ENCODE measurements around the gene TMEM171. TPM values are rescaled to one million over a fixed set of nuclear protein-coding genes. Genes with fewer than 3 reads are reported as not detected.

TMEM171 gene
- total RNA-seq, 1 experiment from 2014 or later, result 5.4 TPM

DNA sequence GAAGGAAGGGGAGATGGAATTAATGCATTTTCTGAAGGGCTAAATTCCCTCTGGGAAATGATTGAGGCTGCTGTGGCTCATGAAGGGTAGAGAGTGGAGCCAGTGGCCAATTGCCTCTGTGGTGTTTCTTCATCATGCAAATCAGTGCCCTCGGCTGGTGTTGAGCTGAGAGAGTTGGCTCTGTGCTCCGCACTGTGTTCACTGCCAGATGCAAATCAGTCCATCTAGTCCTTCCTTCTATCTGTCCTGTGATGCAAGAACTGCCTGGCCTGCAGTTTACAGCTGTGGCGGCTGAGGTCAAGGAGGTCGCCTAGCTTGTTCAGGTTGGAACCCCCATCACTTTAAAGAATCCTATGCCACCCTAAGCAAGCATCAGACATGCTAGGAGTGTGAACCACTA lies 6.0 kb downstream of the TMEM171 start:
- Histone ChIP-seq H3K27me3 (ENCODE audit: insufficient read depth, low read length) (no peaks in the 10 kb centered on the region), H3K9ac (ENCODE audit: low read length) (no peak overlapping the region), H3K4me3 (replicated peaks in 1 of 2; ENCODE audit: low read depth in 1 of 2, low read length in 2 of 2) (no peak overlapping the region), H3K27ac (ENCODE audit: low read depth, low read length) (no peak overlapping the region), H3K9me2 (ENCODE audit: insufficient read depth) (no peaks in the 10 kb centered on the region), H3K4me1 (ENCODE audit: control insufficient read depth in 1 of 2, insufficient read depth in 2 of 2, low read length in 2 of 2) (peaks cover 0 to 3% of the 10 kb centered on the region in 2 experiments; a peak in 1 of 4 replicates), H3K79me2 (ENCODE audit: insufficient read depth, low read length) (no peaks in the 10 kb centered on the region), H3K9me3 (ENCODE audit: control insufficient read depth in 1 of 2, insufficient read depth in 1 of 2, low read depth in 1 of 2, low read length in 2 of 2) (no peaks in the 10 kb centered on the region), H2AFZ (ENCODE audit: low read depth, low read length, poor library complexity, severe bottlenecking) (no peak overlapping the region), H3K4me2 (ENCODE audit: low read length) (no peak overlapping the region), H3K36me3 (ENCODE audit: control insufficient read depth in 1 of 2, insufficient read depth in 2 of 2, low read length in 2 of 2) (0 out of 4 replicates have a peak, but pooled peaks cover 0 to 4% of the 10 kb centered on the region in 2 experiments), H4K20me1 (ENCODE audit: insufficient read depth) (no peaks in the 10 kb centered on the region)
- ATAC-seq (no peak), DNase-seq (ENCODE audit: low read depth, low spot score) (no peak)
- intact Hi-C loops (cut with micrococcal nuclease), result no loop called here
- CTCF ChIA-PET, result no interaction called here
- POLR2A ChIA-PET, result no interaction called here
- no TSS peak for BruUV-seq (replicated peaks)
- TF ChIP-seq, protein P1, sequence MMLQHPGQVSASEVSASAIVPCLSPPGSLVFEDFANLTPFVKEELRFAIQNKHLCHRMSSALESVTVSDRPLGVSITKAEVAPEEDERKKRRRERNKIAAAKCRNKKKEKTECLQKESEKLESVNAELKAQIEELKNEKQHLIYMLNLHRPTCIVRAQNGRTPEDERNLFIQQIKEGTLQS (IDR thresholded peaks at IDR 0.05), result no peak
- TF ChIP-seq POLR2AphosphoS5 (IDR thresholded peaks at IDR 0.05; ENCODE audit: low read depth, low read length), result no peak
- no peak for TF ChIP-seq CEBPB (IDR thresholded peaks at IDR 0.05; ENCODE audit: low read depth)
- TF ChIP-seq SRF (IDR thresholded peaks at IDR 0.05; ENCODE audit: low read depth), result no peak
- TF ChIP-seq POLR2A (IDR thresholded peaks at IDR 0.05; ENCODE audit: borderline replicate concordance, extremely low read depth, insufficient read depth, insufficient read length), result no peak
- TF ChIP-seq YY1 (IDR thresholded peaks at IDR 0.05; ENCODE audit: extremely low read depth, insufficient replicate concordance, low read depth, low read length), result no peak
- RAD21 ChIA-PET (ENCODE audit: low non-redundant PET in 1 of 2, low total read pairs in 2 of 2, uncharacterized antibody in 2 of 2, unreplicated experiment in 2 of 2), result no interaction called here

DNA sequence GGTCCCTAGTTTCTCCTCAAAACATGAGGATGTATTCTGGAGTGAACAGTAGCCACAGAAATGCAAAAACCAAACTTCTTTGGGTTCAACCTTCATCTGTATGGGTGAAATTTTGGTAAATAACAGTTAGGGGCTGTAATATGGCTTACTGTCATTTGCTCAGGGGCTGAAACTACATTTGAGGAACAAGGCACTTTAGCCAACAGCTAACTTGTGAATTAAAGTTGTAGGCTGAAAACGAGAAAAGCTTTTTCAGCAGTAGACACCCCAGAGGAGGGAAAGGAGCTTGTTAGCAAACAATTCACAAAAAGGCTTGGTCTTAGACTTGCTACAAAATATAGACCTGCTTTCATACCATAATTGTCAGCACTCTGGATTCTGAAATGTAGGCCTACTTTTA lies 6.6 kb downstream of the TMEM171 start:
- TF ChIP-seq ZNF274 (IDR thresholded peaks at IDR 0.05; ENCODE audit: low read depth, low read length) (no peak), SIN3A (IDR thresholded peaks at IDR 0.05; ENCODE audit: low read depth) (no peak), EZH2 (IDR thresholded peaks at IDR 0.05) (no peak), RAD21 (IDR thresholded peaks at IDR 0.05; ENCODE audit: low read depth) (no peak), SP1 (IDR thresholded peaks at IDR 0.05; ENCODE audit: low read depth) (no peak), EGR1 (IDR thresholded peaks at IDR 0.05; ENCODE audit: low read depth) (no peak), YY1 (IDR thresholded peaks at IDR 0.05; ENCODE audit: extremely low read depth, insufficient replicate concordance, low read depth, low read length) (no peak), FOSL1 (IDR thresholded peaks at IDR 0.05; ENCODE audit: low read depth) (no peak), ZFX (IDR thresholded peaks at IDR 0.05) (no peak), ELF1 (IDR thresholded peaks at IDR 0.05; ENCODE audit: borderline replicate concordance, low read depth) (no peak)
- TF ChIP-seq, protein P2, sequence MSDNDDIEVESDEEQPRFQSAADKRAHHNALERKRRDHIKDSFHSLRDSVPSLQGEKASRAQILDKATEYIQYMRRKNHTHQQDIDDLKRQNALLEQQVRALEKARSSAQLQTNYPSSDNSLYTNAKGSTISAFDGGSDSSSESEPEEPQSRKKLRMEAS (IDR thresholded peaks at IDR 0.05), result no peak
- TF ChIP-seq, protein P3, sequence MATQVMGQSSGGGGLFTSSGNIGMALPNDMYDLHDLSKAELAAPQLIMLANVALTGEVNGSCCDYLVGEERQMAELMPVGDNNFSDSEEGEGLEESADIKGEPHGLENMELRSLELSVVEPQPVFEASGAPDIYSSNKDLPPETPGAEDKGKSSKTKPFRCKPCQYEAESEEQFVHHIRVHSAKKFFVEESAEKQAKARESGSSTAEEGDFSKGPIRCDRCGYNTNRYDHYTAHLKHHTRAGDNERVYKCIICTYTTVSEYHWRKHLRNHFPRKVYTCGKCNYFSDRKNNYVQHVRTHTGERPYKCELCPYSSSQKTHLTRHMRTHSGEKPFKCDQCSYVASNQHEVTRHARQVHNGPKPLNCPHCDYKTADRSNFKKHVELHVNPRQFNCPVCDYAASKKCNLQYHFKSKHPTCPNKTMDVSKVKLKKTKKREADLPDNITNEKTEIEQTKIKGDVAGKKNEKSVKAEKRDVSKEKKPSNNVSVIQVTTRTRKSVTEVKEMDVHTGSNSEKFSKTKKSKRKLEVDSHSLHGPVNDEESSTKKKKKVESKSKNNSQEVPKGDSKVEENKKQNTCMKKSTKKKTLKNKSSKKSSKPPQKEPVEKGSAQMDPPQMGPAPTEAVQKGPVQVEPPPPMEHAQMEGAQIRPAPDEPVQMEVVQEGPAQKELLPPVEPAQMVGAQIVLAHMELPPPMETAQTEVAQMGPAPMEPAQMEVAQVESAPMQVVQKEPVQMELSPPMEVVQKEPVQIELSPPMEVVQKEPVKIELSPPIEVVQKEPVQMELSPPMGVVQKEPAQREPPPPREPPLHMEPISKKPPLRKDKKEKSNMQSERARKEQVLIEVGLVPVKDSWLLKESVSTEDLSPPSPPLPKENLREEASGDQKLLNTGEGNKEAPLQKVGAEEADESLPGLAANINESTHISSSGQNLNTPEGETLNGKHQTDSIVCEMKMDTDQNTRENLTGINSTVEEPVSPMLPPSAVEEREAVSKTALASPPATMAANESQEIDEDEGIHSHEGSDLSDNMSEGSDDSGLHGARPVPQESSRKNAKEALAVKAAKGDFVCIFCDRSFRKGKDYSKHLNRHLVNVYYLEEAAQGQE (IDR thresholded peaks at IDR 0.05; ENCODE audit: low read depth), result no peak
- TF ChIP-seq, protein P4, sequence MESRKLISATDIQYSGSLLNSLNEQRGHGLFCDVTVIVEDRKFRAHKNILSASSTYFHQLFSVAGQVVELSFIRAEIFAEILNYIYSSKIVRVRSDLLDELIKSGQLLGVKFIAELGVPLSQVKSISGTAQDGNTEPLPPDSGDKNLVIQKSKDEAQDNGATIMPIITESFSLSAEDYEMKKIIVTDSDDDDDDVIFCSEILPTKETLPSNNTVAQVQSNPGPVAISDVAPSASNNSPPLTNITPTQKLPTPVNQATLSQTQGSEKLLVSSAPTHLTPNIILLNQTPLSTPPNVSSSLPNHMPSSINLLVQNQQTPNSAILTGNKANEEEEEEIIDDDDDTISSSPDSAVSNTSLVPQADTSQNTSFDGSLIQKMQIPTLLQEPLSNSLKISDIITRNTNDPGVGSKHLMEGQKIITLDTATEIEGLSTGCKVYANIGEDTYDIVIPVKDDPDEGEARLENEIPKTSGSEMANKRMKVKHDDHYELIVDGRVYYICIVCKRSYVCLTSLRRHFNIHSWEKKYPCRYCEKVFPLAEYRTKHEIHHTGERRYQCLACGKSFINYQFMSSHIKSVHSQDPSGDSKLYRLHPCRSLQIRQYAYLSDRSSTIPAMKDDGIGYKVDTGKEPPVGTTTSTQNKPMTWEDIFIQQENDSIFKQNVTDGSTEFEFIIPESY (IDR thresholded peaks at IDR 0.05; ENCODE audit: extremely low read depth, insufficient replicate concordance, low read length), result no peak
- Histone ChIP-seq H3K4me3 (replicated peaks in 1 of 2; ENCODE audit: low read depth in 1 of 2, low read length in 2 of 2) (no peak overlapping the region), H3K79me2 (ENCODE audit: insufficient read depth, low read length) (no peaks in the 10 kb centered on the region), H3K4me1 (ENCODE audit: control insufficient read depth in 1 of 2, insufficient read depth in 2 of 2, low read length in 2 of 2) (no peaks in the 10 kb centered on the region), H3K9me2 (ENCODE audit: insufficient read depth) (no peaks in the 10 kb centered on the region), H3K27me3 (ENCODE audit: insufficient read depth, low read length) (no peaks in the 10 kb centered on the region), H2AFZ (ENCODE audit: low read depth, low read length, poor library complexity, severe bottlenecking) (no peak overlapping the region), H3K36me3 (ENCODE audit: control insufficient read depth in 1 of 2, insufficient read depth in 2 of 2, low read length in 2 of 2) (0 out of 4 replicates have a peak, but pooled peaks cover 0 to 4% of the 10 kb centered on the region in 2 experiments), H3K9ac (ENCODE audit: low read length) (no peak overlapping the region), H3K27ac (ENCODE audit: low read depth, low read length) (no peak overlapping the region), H4K20me1 (ENCODE audit: insufficient read depth) (no peaks in the 10 kb centered on the region), H3K4me2 (ENCODE audit: low read length) (no peak overlapping the region), H3K9me3 (ENCODE audit: control insufficient read depth in 1 of 2, insufficient read depth in 1 of 2, low read depth in 1 of 2, low read length in 2 of 2) (no peaks in the 10 kb centered on the region)
- RAD21 ChIA-PET (ENCODE audit: low non-redundant PET in 1 of 2, low total read pairs in 2 of 2, uncharacterized antibody in 2 of 2, unreplicated experiment in 2 of 2), result no interaction called here
- no TSS peak for BruUV-seq (replicated peaks)
- no peak for ATAC-seq
- POLR2A ChIA-PET, result no interaction called here
- CTCF ChIA-PET, result no interaction called here
- intact Hi-C loops (cut with micrococcal nuclease), result no loop called here
- no peak for DNase-seq (ENCODE audit: low read depth, low spot score)

All from HCT116 (cell line).